ENCODE results near the gene IAH1. TPM values are rescaled to one million over a fixed set of nuclear protein-coding genes. Genes with fewer than 3 reads are reported as not detected.

Gene IAH1
- total RNA-seq, 1 donor = 52.1 TPM

DNA sequence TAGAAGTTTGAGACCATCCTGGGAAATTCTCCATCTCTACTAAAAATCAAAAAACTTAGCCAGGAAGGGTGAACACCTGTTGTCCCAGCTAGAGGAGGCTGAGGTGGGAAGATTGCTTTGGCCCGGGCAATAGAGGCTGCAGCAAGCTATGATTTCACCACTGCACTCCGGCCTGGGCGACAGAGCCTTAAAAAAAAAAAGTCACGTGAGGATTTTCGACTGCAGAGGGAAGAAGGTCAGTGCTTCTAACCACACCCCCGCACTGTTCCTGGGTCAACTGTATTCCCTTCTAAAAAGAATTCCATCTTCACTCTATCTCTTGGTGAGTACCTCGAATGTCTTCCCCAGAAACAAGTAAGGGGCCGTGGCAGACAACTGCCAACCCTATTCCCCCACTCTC lies 49.9 kb downstream of the IAH1 start:
- peaks cover 3% of the 10 kb centered on the region for H3K4me1 ChIP-seq (ENCODE audit: insufficient read depth, low read length)
- peaks cover 13% of the 10 kb centered on the region for H3K79me2 ChIP-seq (ENCODE audit: insufficient read depth, low read length)
- no peak for DNase-seq (ENCODE audit: insufficient read length, low spot score, missing footprints)
- no peaks in the 10 kb centered on the region for H4K20me1 ChIP-seq (ENCODE audit: insufficient read depth, low read length)
- no peaks in the 10 kb centered on the region for H3K9me3 ChIP-seq (ENCODE audit: low read depth, low read length)
- peaks cover 24% of the 10 kb centered on the region for H3K36me3 ChIP-seq (ENCODE audit: insufficient read depth, low read length)
- no peak overlapping the region for H3K27ac ChIP-seq (ENCODE audit: low read depth, low read length)
- no peak overlapping the region for H3K4me2 ChIP-seq (ENCODE audit: insufficient read depth, low read length)
- no peaks in the 10 kb centered on the region for H3K27me3 ChIP-seq (ENCODE audit: insufficient read depth, low read length)
- no peak overlapping the region for H3K4me3 ChIP-seq (ENCODE audit: insufficient read depth, low read length)
- no peak for TF ChIP-seq CTCF (IDR thresholded peaks at IDR 0.05; ENCODE audit: extremely low read depth, low read depth, low read length)
- H2AFZ ChIP-seq (ENCODE audit: low read length) = no peak overlapping the region

DNA sequence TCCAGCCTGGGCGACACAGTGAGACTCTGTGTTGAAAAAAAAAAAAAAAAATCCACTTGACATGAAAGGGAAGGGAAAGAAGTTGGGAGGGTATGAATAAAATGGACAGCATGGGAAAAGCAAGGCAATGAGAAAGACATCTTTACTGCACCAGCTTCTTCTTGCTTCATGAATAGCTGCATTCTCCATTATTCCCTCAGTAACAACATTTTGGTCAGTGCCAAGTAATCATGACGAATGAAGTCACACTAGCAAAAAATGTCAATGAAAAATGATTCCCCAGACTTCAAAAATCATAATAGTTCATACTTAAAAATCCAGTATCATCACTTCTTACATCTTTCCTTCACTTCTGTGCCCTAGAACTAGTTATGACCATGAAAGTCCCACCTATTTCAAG lies 50.9 kb downstream of the IAH1 start:
- Histone ChIP-seq H3K27me3 (ENCODE audit: insufficient read depth, low read length) (no peaks in the 10 kb centered on the region), H3K4me2 (ENCODE audit: insufficient read depth, low read length) (no peak overlapping the region), H3K27ac (ENCODE audit: low read depth, low read length) (no peak overlapping the region), H4K20me1 (ENCODE audit: insufficient read depth, low read length) (no peaks in the 10 kb centered on the region), H3K79me2 (ENCODE audit: insufficient read depth, low read length) (peaks cover 12% of the 10 kb centered on the region), H3K36me3 (ENCODE audit: insufficient read depth, low read length) (peaks cover 15% of the 10 kb centered on the region), H3K9me3 (ENCODE audit: low read depth, low read length) (no peaks in the 10 kb centered on the region), H3K4me3 (ENCODE audit: insufficient read depth, low read length) (no peak overlapping the region), H2AFZ (ENCODE audit: low read length) (no peak overlapping the region), H3K4me1 (ENCODE audit: insufficient read depth, low read length) (no peaks in the 10 kb centered on the region)
- DNase-seq (ENCODE audit: insufficient read length, low spot score, missing footprints) = no peak
- TF ChIP-seq CTCF (IDR thresholded peaks at IDR 0.05; ENCODE audit: extremely low read depth, low read depth, low read length) = no peak

- Histone ChIP-seq H3K27me3 (ENCODE audit: insufficient read depth, low read length) (no peaks in the 10 kb centered on the region), H2AFZ (ENCODE audit: low read length) (no peak overlapping the region), H3K4me2 (ENCODE audit: insufficient read depth, low read length) (no peak overlapping the region), H3K79me2 (ENCODE audit: insufficient read depth, low read length) (peaks cover 19% of the 10 kb centered on the region), H3K4me1 (ENCODE audit: insufficient read depth, low read length) (no peaks in the 10 kb centered on the region), H3K27ac (ENCODE audit: low read depth, low read length) (no peak overlapping the region), H3K9me3 (ENCODE audit: low read depth, low read length) (no peaks in the 10 kb centered on the region), H3K36me3 (ENCODE audit: insufficient read depth, low read length) (peaks cover 15% of the 10 kb centered on the region), H4K20me1 (ENCODE audit: insufficient read depth, low read length) (peaks cover 2% of the 10 kb centered on the region), H3K4me3 (ENCODE audit: insufficient read depth, low read length) (no peak overlapping the region)
- DNase-seq (ENCODE audit: insufficient read length, low spot score, missing footprints) = no peak
- no peak for TF ChIP-seq CTCF (IDR thresholded peaks at IDR 0.05; ENCODE audit: extremely low read depth, low read depth, low read length)
Observed at GRCh38 chr2:9527995-9528787, 53.8 kb downstream of the IAH1 start.

DNA sequence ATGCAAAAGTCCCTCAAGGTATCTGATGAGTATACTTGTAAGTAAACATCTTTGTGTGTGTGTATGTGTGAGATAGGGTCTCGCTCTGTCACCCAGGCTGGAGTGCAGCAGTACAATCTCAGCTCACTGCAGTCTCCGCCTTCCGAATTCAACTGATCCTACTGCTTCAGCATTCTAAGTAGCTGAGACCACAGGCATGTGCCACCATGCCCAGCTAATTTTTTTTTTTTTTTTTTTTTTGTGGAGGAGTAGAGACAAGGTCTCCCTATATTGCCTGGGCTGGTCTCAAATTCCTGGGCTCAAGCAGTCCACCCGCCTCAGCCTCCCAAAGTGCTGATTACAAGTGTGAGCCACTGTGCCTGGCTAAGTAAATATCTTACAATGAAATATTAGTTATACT lies 58.1 kb downstream of the IAH1 start:
- no peak overlapping the region for H3K4me3 ChIP-seq (ENCODE audit: insufficient read depth, low read length)
- H2AFZ ChIP-seq (ENCODE audit: low read length) = no peak overlapping the region
- H3K9me3 ChIP-seq (ENCODE audit: low read depth, low read length) = no peaks in the 10 kb centered on the region
- peaks cover under 1% of the 10 kb centered on the region for H3K4me1 ChIP-seq (ENCODE audit: insufficient read depth, low read length)
- peaks cover 5% of the 10 kb centered on the region for H4K20me1 ChIP-seq (ENCODE audit: insufficient read depth, low read length)
- H3K4me2 ChIP-seq (ENCODE audit: insufficient read depth, low read length) = no peak overlapping the region
- TF ChIP-seq CTCF (IDR thresholded peaks at IDR 0.05; ENCODE audit: extremely low read depth, low read depth, low read length) = no peak
- no peak overlapping the region for H3K27ac ChIP-seq (ENCODE audit: low read depth, low read length)
- DNase-seq (ENCODE audit: insufficient read length, low spot score, missing footprints) = no peak
- H3K79me2 ChIP-seq (ENCODE audit: insufficient read depth, low read length) = peaks cover 52% of the 10 kb centered on the region
- H3K36me3 ChIP-seq (ENCODE audit: insufficient read depth, low read length) = peaks cover 3% of the 10 kb centered on the region
- H3K27me3 ChIP-seq (ENCODE audit: insufficient read depth, low read length) = no peaks in the 10 kb centered on the region

Measured in osteoblast (primary cell).